Right lobe of liver (tissue), 6 donors: ENCODE measurements around the gene HDAC11. TPM values are rescaled to one million over a fixed set of nuclear protein-coding genes. Genes with fewer than 3 reads are reported as not detected.
A peak's percentile ranks its signal among the peaks of the same experiment; 100 is the strongest.

ENCODE experiments used
- ATAC-seq, 4 donors: fragments of 200-7000 bp; cut with Tn5 transposase; one replicate each; pipeline ENCODE4 v1.9.1; 2020; ENCODE audit warnings: mild to moderate bottlenecking in 4 of 4, moderate library complexity in 4 of 4
- DNase-seq, 3 donors: peaks; one replicate each; pipeline ENCODE4 v3.0.0-alpha.2; 2020
- H3K27ac ChIP-seq, 3 donors: fragments of 200-600 bp; one replicate each; pipeline ENCODE4 v1.8.0; 2022
- H3K27me3 ChIP-seq, 2 donors: fragments of 200-600 bp; one replicate each; pipeline ENCODE4 v1.8.0; 2022
- H3K36me3 ChIP-seq, 4 donors: fragments of 200-600 bp; sonication (generic) in 1 of 4; one replicate each; pipeline versions ENCODE4 v1.5.1 to v1.8.0; 2017 to 2022; ENCODE audit warnings: control low read depth in 1 of 4
- H3K4me1 ChIP-seq, 4 donors: fragments of 200-600 bp; sonication (generic) in 1 of 4; one replicate each; pipeline versions ENCODE4 v1.5.1 to v1.8.0; 2017 to 2022; ENCODE audit warnings: control low read depth in 1 of 4
- H3K4me3 ChIP-seq, 3 donors: fragments of 200-600 bp; one replicate each; pipeline ENCODE4 v1.8.0; 2022
- H3K9me3 ChIP-seq, 4 donors: fragments of 200-600 bp; sonication (generic) in 1 of 4; one replicate each; pipeline versions ENCODE4 v1.5.1 to v1.8.0; 2017 to 2022; ENCODE audit warnings: control low read depth in 1 of 4
- CTCF ChIP-seq, 4 donors: fragments of 200-600 bp in 3 of 4; fragments of 450-650 bp in 1 of 4; IDR thresholded peaks; one replicate each; pipeline versions ENCODE4 v1.5.1 to v1.8.0; 2016 to 2022; ENCODE audit warnings: antibody characterized with exemption in 4 of 4, mild to moderate bottlenecking in 2 of 4
- POLR2A ChIP-seq: fragments of 450-650 bp; IDR thresholded peaks from one replicate; pipeline ENCODE4 v1.6.1; 2017; ENCODE audit warnings: antibody characterized with exemption, mild to moderate bottlenecking
- WGBS: methylation state at CpG from one replicate; pipeline ENCODE4 v1.1.6; 2018; ENCODE audit warnings: low coverage, low lambda C conversion rate; ENCODE audit not compliant: insufficient coverage; ENCODE audit errors: missing lambda C conversion rate; 5-methylcytosine and 5-hydroxymethylcytosine counted together
- intact Hi-C, 2 donors: fragments of 100-400 bp; cut with DNase I; formaldehyde crosslinking; loops; one replicate each; pipeline versions ENCODE4 v1.11.2 to v1.14.1; 2022
- total RNA-seq, 6 experiments: library from RNA; depleted of rRNA in 2 of 6; stranded (reverse); fragments of >200 nt in 2 of 6; fragmentation: NEBNext Ultra II Directional in 3 of 6; extraction: Animal tissue kit (Norgen Biotek cat#: 25700) in 3 of 6; gene quantifications; one replicate each; pipeline versions ENCODE4 v1.1.0 to v1.2.4, GENCODE V29; 2016 to 2023
- donor health status: DM: no; HTN: yes; CAD: no.
- donor health status: DM: no; HTN: no; CAD: no.
- donor health status: DM: no; HTN: no; CAD: no.
- donor health status: DM: no; HTN: yes; CAD: no.
- donor health status: DM: no; HTN: yes; CAD: no.

Gene HDAC11
- total RNA-seq, 6 experiments from 2014 or later = 2.2 to 10.8 (median 5.0) TPM

GRCh38 chr3:13533885-13534301, 53.8 kb downstream of the HDAC11 start:
- H3K9me3 ChIP-seq = no peaks in the 10 kb centered on the region
- no peaks in the 10 kb centered on the region for H3K4me1 ChIP-seq
- H3K36me3 ChIP-seq = no peaks in the 10 kb centered on the region
- no peak overlapping the region for H3K4me3 ChIP-seq
- intact Hi-C loops = no loop called here
- H3K27ac ChIP-seq = no peak overlapping the region
- TF ChIP-seq CTCF (IDR thresholded peaks at IDR 0.05) = no peak
- TF ChIP-seq POLR2A = no peak
- ATAC-seq (no peak), DNase-seq (peak in 1 of 3 donors; percentile 22)
- WGBS = 81% methylated on average over 3 of the region's 8 CpGs
- peaks cover 0 to 15% of the 10 kb centered on the region in 2 donors for H3K27me3 ChIP-seq

- no peak for ATAC-seq
- H3K27ac ChIP-seq = no peak overlapping the region
- H3K36me3 ChIP-seq = no peaks in the 10 kb centered on the region
These were observed 55.4 kb downstream of the HDAC11 start for GRCh38 chr3:13535526-13535875.

GRCh38 chr3:13535905-13536304, 55.8 kb downstream of the HDAC11 start:
- no peak overlapping the region for H3K4me3 ChIP-seq
- H3K4me1 ChIP-seq = no peaks in the 10 kb centered on the region
- no peak for TF ChIP-seq CTCF (IDR thresholded peaks at IDR 0.05)
- H3K36me3 ChIP-seq = no peaks in the 10 kb centered on the region
- intact Hi-C loops = no loop called here
- H3K9me3 ChIP-seq = no peaks in the 10 kb centered on the region
- H3K27me3 ChIP-seq = peaks cover 0 to 4% of the 10 kb centered on the region in 2 donors
- ATAC-seq (no peak), DNase-seq (no peak)
- 40% methylated on average over 6 of the region's 9 CpGs for WGBS
- H3K27ac ChIP-seq = no peak overlapping the region

More at GRCh38 chr3:13535526-13535875, 55.4 kb downstream of the HDAC11 start:
- peak in 1 of 3 donors; percentile 14 for DNase-seq
- no peak for TF ChIP-seq CTCF (IDR thresholded peaks at IDR 0.05)
- no peak for TF ChIP-seq POLR2A
- WGBS = 74% methylated on average over 6 of the region's 10 CpGs
- H3K4me3 ChIP-seq = no peak overlapping the region
- no peaks in the 10 kb centered on the region for H3K4me1 ChIP-seq
- intact Hi-C loops = no loop called here
- H3K9me3 ChIP-seq = no peaks in the 10 kb centered on the region
- H3K27me3 ChIP-seq = peaks cover 0 to 6% of the 10 kb centered on the region in 2 donors

- TF ChIP-seq POLR2A (no peak), CTCF (IDR thresholded peaks at IDR 0.05) (no peak)
- H3K27me3 ChIP-seq = peaks cover 0 to 4% of the 10 kb centered on the region in 2 donors
- no peaks in the 10 kb centered on the region for H3K36me3 ChIP-seq
- no peaks in the 10 kb centered on the region for H3K4me1 ChIP-seq
- H3K9me3 ChIP-seq = no peaks in the 10 kb centered on the region
- no peak overlapping the region for H3K4me3 ChIP-seq
- intact Hi-C loops = no loop called here
- ATAC-seq = no peak
- no peak overlapping the region for H3K27ac ChIP-seq
- WGBS = 50% methylated on average over 2 of the region's 3 CpGs
- peak in 1 of 3 donors; percentile 31 for DNase-seq
These were observed 56.3 kb downstream of the HDAC11 start for GRCh38 chr3:13536432-13536831.

- no peak overlapping the region for H3K27ac ChIP-seq
- no peaks in the 10 kb centered on the region for H3K4me1 ChIP-seq
- ATAC-seq (no peak), DNase-seq (peak in 1 of 3 donors; percentile 47)
- 10% methylated on average over 8 of the region's 8 CpGs for WGBS
- no peak overlapping the region for H3K4me3 ChIP-seq
- TF ChIP-seq POLR2A (no peak), CTCF (IDR thresholded peaks at IDR 0.05) (no peak)
- H3K36me3 ChIP-seq = no peaks in the 10 kb centered on the region
- H3K27me3 ChIP-seq = peaks cover 0 to 4% of the 10 kb centered on the region in 2 donors
- intact Hi-C loops = no loop called here
- no peaks in the 10 kb centered on the region for H3K9me3 ChIP-seq
These were observed 56.7 kb downstream of the HDAC11 start for GRCh38 chr3:13536832-13537231.
